A549 (cell line): ENCODE data around the gene PCNX3. TPM values are rescaled to one million over a fixed set of nuclear protein-coding genes. Genes with fewer than 3 reads are reported as not detected.

ENCODE experiments used
- ATAC-seq, 2 experiments: fragments of 200-7000 bp in 1 of 2; fragments of >200 bp in 1 of 2; cut with Nextera tagmentation in 1 of 2; cut with Tn5 transposase in 1 of 2; 3 replicates each; pipeline versions ENCODE4 v1.8.0 to v1.9.1; 2018 to 2020; ENCODE audit warnings: mild to moderate bottlenecking in 1 of 2, moderate library complexity in 1 of 2
- CTCF ChIA-PET: fragments of 300-600 bp; sonication (Branson Sonifier 250); formaldehyde crosslinking; extraction: SDS; loops from one replicate; lab custom pipeline; 2021; ENCODE audit warnings: antibody characterized with exemption, inconsistent platforms; lab: Yijun Ruan, JAX
- POLR2A ChIA-PET: fragments of 350-600 bp; formaldehyde crosslinking; extraction: SDS; loops from one replicate; lab custom pipeline; 2021; ENCODE audit warnings: antibody characterized with exemption, inconsistent platforms; lab: Yijun Ruan, JAX
- DNase-seq, 2 experiments: peaks; one replicate each; pipeline versions ENCODE4 v3.0.0 to v3.0.0-alpha.2; 2011 to 2016; ENCODE audit warnings: low read depth in 1 of 2, low spot score in 1 of 2
- FAIRE-seq: peaks from 2 replicates; lab custom pipeline; 2011; peaks lifted over from hg19 to GRCh38; lab: Jason Lieb, UNC
- H3K27ac ChIP-seq, 2 experiments: fragments of >200 bp; sonication (Bioruptor Twin); formaldehyde crosslinking; 3 replicates each; pipeline ENCODE4 v1.5.1; 2016 to 2017
- H3K4me1 ChIP-seq: fragments of >200 bp; sonication (Bioruptor Twin); formaldehyde crosslinking; 3 replicates; pipeline ENCODE4 v1.6.1; 2016
- H3K4me2 ChIP-seq: fragments of >200 bp; sonication (Bioruptor Twin); formaldehyde crosslinking; 3 replicates; pipeline ENCODE4 v1.6.1; 2016
- H3K4me3 ChIP-seq: fragments of >200 bp; sonication (Bioruptor Twin); formaldehyde crosslinking; 3 replicates; pipeline ENCODE4 v1.5.1; 2016
- H3K9me3 ChIP-seq: fragments of >200 bp; sonication (Bioruptor Twin); formaldehyde crosslinking; 3 replicates; pipeline ENCODE4 v1.6.1; 2016
- BHLHE40 ChIP-seq: IDR thresholded peaks from 2 replicates; pipeline ENCODE4 v1.6.1; 2012; ENCODE audit warnings: low read depth, low read length, inconsistent platforms
- CBX8 ChIP-seq: fragments of 200-600 bp; sonication (generic); IDR thresholded peaks from 2 replicates; pipeline ENCODE4 v1.6.1; 2016
- CHD4 ChIP-seq: fragments of 200-600 bp; sonication (generic); IDR thresholded peaks from 2 replicates; pipeline ENCODE4 v1.6.1; 2016; ENCODE audit warnings: antibody characterized with exemption, mild to moderate bottlenecking, borderline replicate concordance
- FOSB ChIP-seq: fragments of 250-450 bp; sonication (Bioruptor Pico); IDR thresholded peaks from 2 replicates; pipeline ENCODE4 v1.5.0; 2020; ENCODE audit warnings: mild to moderate bottlenecking, moderate library complexity
- FOXS1 ChIP-seq: fragments of 250-450 bp; sonication (Bioruptor Pico); IDR thresholded peaks from 2 replicates; pipeline ENCODE4 v1.5.0; 2020; ENCODE audit warnings: mild to moderate bottlenecking, moderate library complexity
- GATA3 ChIP-seq: IDR thresholded peaks from 2 replicates; pipeline ENCODE4 v1.6.1; 2012; ENCODE audit warnings: borderline replicate concordance
- HMGXB4 ChIP-seq: fragments of 250-450 bp; sonication (Bioruptor Pico); IDR thresholded peaks from 2 replicates; pipeline ENCODE4 v1.5.0; 2021; ENCODE audit warnings: mild to moderate bottlenecking, moderate library complexity, borderline replicate concordance
- HOXB13 ChIP-seq: fragments of 250-450 bp; sonication (Bioruptor Pico); IDR thresholded peaks from 2 replicates; pipeline ENCODE4 v1.5.0; 2020; ENCODE audit warnings: low read depth, mild to moderate bottlenecking, moderate library complexity
- JUN ChIP-seq, 2 experiments: fragments of >200 bp; sonication (Bioruptor Twin); formaldehyde crosslinking; IDR thresholded peaks; 2 replicates in 1 of 2; 3 replicates in 1 of 2; pipeline ENCODE4 v1.6.1; 2016 to 2017
- JUNB ChIP-seq: fragments of >200 bp; sonication (Bioruptor Twin); formaldehyde crosslinking; IDR thresholded peaks from 2 replicates; pipeline ENCODE4 v1.6.1; 2016
- KDM5A ChIP-seq: fragments of 200-600 bp; sonication (generic); IDR thresholded peaks from 2 replicates; pipeline ENCODE4 v1.6.1; 2016; ENCODE audit warnings: antibody characterized with exemption, mild to moderate bottlenecking
- PBX3 ChIP-seq: IDR thresholded peaks from 2 replicates; pipeline ENCODE4 v1.6.1; 2012
- POLR2AphosphoS2 ChIP-seq: conservative IDR thresholded peaks from 2 replicates; pipeline ENCODE4 v1.6.1; 2012; ENCODE audit warnings: low read length, improper control_type of control experiment, inconsistent platforms
- RCOR1 ChIP-seq: fragments of 150-350 bp; IDR thresholded peaks from 2 replicates; pipeline ENCODE4 v1.6.1; 2014; ENCODE audit warnings: antibody characterized with exemption, low read length, low read depth
- RNF2 ChIP-seq: fragments of 200-600 bp; sonication (generic); IDR thresholded peaks from 2 replicates; pipeline ENCODE4 v1.6.1; 2016; ENCODE audit warnings: low read depth, mild to moderate bottlenecking, antibody characterized with exemption, moderate library complexity, borderline replicate concordance
- TFCP2L1 ChIP-seq: fragments of 250-450 bp; sonication (Bioruptor Pico); IDR thresholded peaks from 2 replicates; pipeline ENCODE4 v1.5.0; 2021; ENCODE audit warnings: mild to moderate bottlenecking
- USF2 ChIP-seq: fragments of 450-650 bp; IDR thresholded peaks from 2 replicates; pipeline ENCODE4 v1.6.1; 2014; ENCODE audit warnings: antibody characterized with exemption
- WGBS: methylation state at CpG from one replicate; pipeline ENCODE4 v1.1.6; 2017; ENCODE audit errors: missing lambda C conversion rate; 5-methylcytosine and 5-hydroxymethylcytosine counted together
- polyA plus RNA-seq, 4 experiments: library from polyadenylated mRNA; depleted of rRNA in 3 of 4; stranded (reverse); fragments of >200 nt; fragmentation: RNase III in 1 of 4; extraction: RNeasy Plus Mini Kit Qiagen cat#74134 plus additional on column Dnase treatment in 1 of 4; gene quantifications; 2 replicates in 3 of 4; 3 replicates in 1 of 4; pipeline ENCODE4 v1.2.3, GENCODE V29; 2011 to 2017
- TF ChIP-seq, protein P1 (sequence below): fragments of >200 bp; sonication (Bioruptor Twin); formaldehyde crosslinking; IDR thresholded peaks from 3 replicates; pipeline ENCODE4 v1.5.1; 2016
- TF ChIP-seq, protein P2 (sequence below): fragments of >200 bp; sonication (Bioruptor Twin); formaldehyde crosslinking; IDR thresholded peaks from 3 replicates; pipeline ENCODE4 v1.6.1; 2016
- TF ChIP-seq, protein P3 (sequence below): fragments of 250-450 bp; sonication (Bioruptor Pico); IDR thresholded peaks from 2 replicates; pipeline ENCODE4 v1.5.0; 2020; ENCODE audit warnings: low read depth, mild to moderate bottlenecking, moderate library complexity

PCNX3 gene
- polyA plus RNA-seq, 2 of the 4 experiments (the other 2 are of a cell fraction) = 14.2 to 29.7 TPM

DNA sequence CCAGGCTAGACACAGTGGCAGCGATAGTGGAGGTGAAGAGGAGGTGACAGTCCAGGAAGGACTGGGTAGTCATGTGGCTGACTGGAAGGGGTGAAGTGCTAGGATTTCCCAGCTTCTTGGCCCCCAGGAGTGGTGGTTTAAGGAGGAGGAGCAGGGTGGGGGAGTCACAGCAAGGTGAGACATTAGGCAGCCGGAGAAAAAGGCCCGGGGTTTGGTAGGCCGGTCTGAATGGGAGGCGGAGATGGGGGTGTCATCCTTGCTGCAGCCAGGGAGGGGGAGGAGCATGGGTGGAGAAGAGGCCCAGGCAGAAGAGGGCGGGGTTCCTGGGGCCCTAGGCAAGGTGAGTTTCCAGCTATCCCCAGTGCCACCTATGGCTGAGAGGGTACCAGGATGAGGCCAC, 28.4 kb downstream of the PCNX3 start:
- DNase-seq (peak in 1 of 2 experiments; percentile 41), ATAC-seq (peak; percentile 3 to 7; a peak in 2 of 6 replicates), FAIRE-seq (no peak)
- Histone ChIP-seq H3K4me3 (no peak overlapping the region), H3K4me2 (no peak overlapping the region), H3K27ac (peak overlapping the region in 1 of 2 experiments; percentile 31; a peak in 1 of 6 replicates), H3K9me3 (no peaks in the 10 kb centered on the region), H3K4me1 (peaks cover 16% of the 10 kb centered on the region; the same call in 2 of the 3 replicates)
- no peak for TF ChIP-seq PBX3
- no peak for TF ChIP-seq KDM5A
- TF ChIP-seq FOXS1 (CRISPR knock-in tag) = no peak
- no peak for TF ChIP-seq RCOR1
- CTCF ChIA-PET = interaction anchor here (0.8 to 1.5 kb wide), 6 partner anchors 16 to 241 kb away, joined by 3 to 8 read pairs (median 3); no protein-coding TSS in a partner anchor
- WGBS = 56% methylated on average over 6 of the region's 6 CpGs
- POLR2A ChIA-PET = interaction anchor here (0.8 kb wide), 1 partner anchor 9 kb away, joined by 5 read pairs; no protein-coding TSS in a partner anchor

DNA sequence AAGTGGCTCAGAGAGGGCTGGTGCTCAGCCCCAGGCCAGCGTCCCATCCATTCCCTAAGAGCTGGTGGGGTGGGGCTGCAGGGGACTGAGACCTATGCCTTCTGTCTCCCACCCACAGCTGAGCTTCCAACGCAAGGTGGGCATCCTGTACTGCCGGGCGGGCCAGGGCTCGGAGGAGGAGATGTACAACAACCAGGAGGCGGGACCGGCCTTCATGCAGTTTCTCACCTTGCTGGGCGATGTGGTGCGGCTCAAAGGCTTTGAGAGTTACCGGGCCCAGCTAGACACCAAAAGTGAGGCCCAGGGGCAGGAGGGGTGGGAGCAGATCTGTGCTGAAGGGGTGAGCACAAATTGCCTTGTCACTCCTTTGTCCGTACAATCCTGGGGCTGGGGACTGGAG, 29.3 kb downstream of the PCNX3 start:
- DNase-seq = no peak
- WGBS = 98% methylated on average over 8 of the region's 11 CpGs
- TF ChIP-seq FOSB (CRISPR knock-in tag) (no peak), CBX8 (no peak), JUN (IDR thresholded peaks at IDR 0.05) (no peak), GATA3 (no peak), HMGXB4 (CRISPR knock-in tag) (no peak), PBX3 (no peak)
- Histone ChIP-seq H3K4me1 (peaks cover 16% of the 10 kb centered on the region; the same call in 2 of the 3 replicates), H3K4me2 (no peak overlapping the region), H3K4me3 (no peak overlapping the region), H3K9me3 (no peaks in the 10 kb centered on the region), H3K27ac (no peak overlapping the region)
- no peak for ATAC-seq
- CTCF ChIA-PET = interaction anchor here (0.5 to 1.5 kb wide), 7 partner anchors 17 to 578 kb away, joined by 3 to 4 read pairs (median 3); no protein-coding TSS in a partner anchor
- no peak for FAIRE-seq
- POLR2A ChIA-PET = no interaction called here

GRCh38 chr11:65645710-65646109, 30.1 kb downstream of the PCNX3 start:
- ChIA-PET POLR2A (no interaction called here), CTCF (interaction anchor here (1.3 to 1.6 kb wide), 4 partner anchors 13 to 105 kb away, joined by 3 to 5 read pairs (median 4); no protein-coding TSS in a partner anchor)
- Histone ChIP-seq H3K27ac (no peak overlapping the region), H3K4me1 (peaks cover 16% of the 10 kb centered on the region; the same call in 2 of the 3 replicates), H3K4me2 (no peak overlapping the region), H3K9me3 (no peaks in the 10 kb centered on the region), H3K4me3 (no peak overlapping the region)
- no peak for FAIRE-seq
- DNase-seq = no peak
- ATAC-seq = no peak
- 75% methylated on average over 10 of the region's 10 CpGs for WGBS
- TF ChIP-seq USF2 = no peak
- no peak for TF ChIP-seq JUNB
- no peak for TF ChIP-seq HOXB13 (CRISPR knock-in tag)
- TF ChIP-seq KDM5A = no peak
- TF ChIP-seq RNF2 = no peak
- TF ChIP-seq, protein P1, sequence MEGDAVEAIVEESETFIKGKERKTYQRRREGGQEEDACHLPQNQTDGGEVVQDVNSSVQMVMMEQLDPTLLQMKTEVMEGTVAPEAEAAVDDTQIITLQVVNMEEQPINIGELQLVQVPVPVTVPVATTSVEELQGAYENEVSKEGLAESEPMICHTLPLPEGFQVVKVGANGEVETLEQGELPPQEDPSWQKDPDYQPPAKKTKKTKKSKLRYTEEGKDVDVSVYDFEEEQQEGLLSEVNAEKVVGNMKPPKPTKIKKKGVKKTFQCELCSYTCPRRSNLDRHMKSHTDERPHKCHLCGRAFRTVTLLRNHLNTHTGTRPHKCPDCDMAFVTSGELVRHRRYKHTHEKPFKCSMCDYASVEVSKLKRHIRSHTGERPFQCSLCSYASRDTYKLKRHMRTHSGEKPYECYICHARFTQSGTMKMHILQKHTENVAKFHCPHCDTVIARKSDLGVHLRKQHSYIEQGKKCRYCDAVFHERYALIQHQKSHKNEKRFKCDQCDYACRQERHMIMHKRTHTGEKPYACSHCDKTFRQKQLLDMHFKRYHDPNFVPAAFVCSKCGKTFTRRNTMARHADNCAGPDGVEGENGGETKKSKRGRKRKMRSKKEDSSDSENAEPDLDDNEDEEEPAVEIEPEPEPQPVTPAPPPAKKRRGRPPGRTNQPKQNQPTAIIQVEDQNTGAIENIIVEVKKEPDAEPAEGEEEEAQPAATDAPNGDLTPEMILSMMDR = no peak
- no peak for TF ChIP-seq FOSB (CRISPR knock-in tag)
- no peak for TF ChIP-seq RCOR1
- no peak for TF ChIP-seq HMGXB4 (CRISPR knock-in tag)
- no peak for TF ChIP-seq BHLHE40
- TF ChIP-seq, protein P2, sequence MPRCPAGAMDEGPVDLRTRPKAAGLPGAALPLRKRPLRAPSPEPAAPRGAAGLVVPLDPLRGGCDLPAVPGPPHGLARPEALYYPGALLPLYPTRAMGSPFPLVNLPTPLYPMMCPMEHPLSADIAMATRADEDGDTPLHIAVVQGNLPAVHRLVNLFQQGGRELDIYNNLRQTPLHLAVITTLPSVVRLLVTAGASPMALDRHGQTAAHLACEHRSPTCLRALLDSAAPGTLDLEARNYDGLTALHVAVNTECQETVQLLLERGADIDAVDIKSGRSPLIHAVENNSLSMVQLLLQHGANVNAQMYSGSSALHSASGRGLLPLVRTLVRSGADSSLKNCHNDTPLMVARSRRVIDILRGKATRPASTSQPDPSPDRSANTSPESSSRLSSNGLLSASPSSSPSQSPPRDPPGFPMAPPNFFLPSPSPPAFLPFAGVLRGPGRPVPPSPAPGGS = no peak
- no peak for TF ChIP-seq POLR2AphosphoS2
- TF ChIP-seq, protein P3, sequence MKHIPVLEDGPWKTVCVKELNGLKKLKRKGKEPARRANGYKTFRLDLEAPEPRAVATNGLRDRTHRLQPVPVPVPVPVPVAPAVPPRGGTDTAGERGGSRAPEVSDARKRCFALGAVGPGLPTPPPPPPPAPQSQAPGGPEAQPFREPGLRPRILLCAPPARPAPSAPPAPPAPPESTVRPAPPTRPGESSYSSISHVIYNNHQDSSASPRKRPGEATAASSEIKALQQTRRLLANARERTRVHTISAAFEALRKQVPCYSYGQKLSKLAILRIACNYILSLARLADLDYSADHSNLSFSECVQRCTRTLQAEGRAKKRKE (CRISPR knock-in tag) = no peak
- TF ChIP-seq TFCP2L1 (CRISPR knock-in tag) = no peak
- TF ChIP-seq CHD4 = no peak
